RWPE1 (cell line): ENCODE measurements around the gene BARHL2.

Experiments used
- CTCF ChIA-PET: fragments of 350-600 bp; sonication (Branson Sonifier 250); formaldehyde crosslinking; extraction: SDS; loops from one replicate; lab custom pipeline; 2021; lab: Yijun Ruan, JAX
- POLR2A ChIA-PET: fragments of 400-600 bp; formaldehyde crosslinking; extraction: SDS; loops from one replicate; lab custom pipeline; 2020; ENCODE audit warnings: antibody characterized with exemption; ENCODE audit not compliant: low non-redundant PET; lab: Yijun Ruan, JAX
- DNase-seq: peaks from one replicate; pipeline ENCODE4 v3.0.0; 2012; ENCODE audit warnings: low spot score
- H3K27ac ChIP-seq: fragments of 450-650 bp; 2 replicates; pipeline ENCODE4 v1.5.1; 2017
- TF ChIP-seq, protein P1 (sequence below): fragments of 450-650 bp; conservative IDR thresholded peaks from 2 replicates; pipeline ENCODE4 v1.5.1; 2017; ENCODE audit warnings: low read depth, mild to moderate bottlenecking

The BARHL2 gene

DNA sequence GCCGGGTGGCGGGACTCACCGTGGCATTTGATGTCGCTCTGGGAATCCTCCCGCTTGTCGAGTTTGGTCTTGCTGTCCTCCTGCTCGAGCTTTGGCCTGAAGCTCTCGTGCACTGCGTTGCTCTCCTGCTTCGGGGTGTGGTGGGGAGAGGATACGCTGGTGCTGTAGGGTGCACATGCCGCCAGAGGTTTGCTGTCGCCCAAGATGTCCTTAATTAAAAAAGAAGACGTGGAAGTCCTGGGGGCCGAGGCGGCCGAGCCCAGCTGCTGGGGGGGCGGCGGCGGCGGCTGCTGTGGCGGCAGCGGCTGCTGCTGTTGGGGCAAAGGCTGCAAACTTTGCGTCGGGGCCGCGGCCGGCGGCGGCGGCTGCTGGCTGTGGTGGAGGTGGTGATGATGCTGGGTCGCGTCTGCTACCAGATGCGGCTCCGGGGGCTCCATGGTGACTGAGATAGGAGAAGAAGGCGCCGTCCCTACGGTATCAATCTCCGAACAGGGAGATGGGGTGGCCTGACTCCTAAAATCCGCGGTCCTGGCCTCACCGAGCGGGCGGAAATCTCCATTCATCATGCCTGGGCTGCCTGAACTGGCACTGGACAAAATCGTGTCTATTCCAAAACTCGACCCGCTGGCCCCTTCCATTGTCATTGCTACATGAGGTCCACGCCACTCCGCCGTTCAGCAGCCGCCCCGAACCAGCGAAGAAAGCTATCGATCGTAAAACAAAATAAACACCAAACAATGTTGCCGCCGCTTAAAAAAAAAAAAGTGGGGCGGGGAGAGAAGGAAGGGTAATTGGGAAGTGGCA lies at the start of gene BARHL2:
TSS of gene BARHL2 (minus strand) at position 751 of the 804 bp plus-strand sequence. CDS start at position 644, 107 bp downstream.
- TF ChIP-seq, protein P1, sequence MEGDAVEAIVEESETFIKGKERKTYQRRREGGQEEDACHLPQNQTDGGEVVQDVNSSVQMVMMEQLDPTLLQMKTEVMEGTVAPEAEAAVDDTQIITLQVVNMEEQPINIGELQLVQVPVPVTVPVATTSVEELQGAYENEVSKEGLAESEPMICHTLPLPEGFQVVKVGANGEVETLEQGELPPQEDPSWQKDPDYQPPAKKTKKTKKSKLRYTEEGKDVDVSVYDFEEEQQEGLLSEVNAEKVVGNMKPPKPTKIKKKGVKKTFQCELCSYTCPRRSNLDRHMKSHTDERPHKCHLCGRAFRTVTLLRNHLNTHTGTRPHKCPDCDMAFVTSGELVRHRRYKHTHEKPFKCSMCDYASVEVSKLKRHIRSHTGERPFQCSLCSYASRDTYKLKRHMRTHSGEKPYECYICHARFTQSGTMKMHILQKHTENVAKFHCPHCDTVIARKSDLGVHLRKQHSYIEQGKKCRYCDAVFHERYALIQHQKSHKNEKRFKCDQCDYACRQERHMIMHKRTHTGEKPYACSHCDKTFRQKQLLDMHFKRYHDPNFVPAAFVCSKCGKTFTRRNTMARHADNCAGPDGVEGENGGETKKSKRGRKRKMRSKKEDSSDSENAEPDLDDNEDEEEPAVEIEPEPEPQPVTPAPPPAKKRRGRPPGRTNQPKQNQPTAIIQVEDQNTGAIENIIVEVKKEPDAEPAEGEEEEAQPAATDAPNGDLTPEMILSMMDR, result no peak
- ChIA-PET CTCF (interaction anchor here (0.6 kb wide), 3 partner anchors 271 to 1029 kb away, joined by 3 to 5 read pairs (median 4); no protein-coding TSS in a partner anchor), POLR2A (no interaction called here)
- DNase-seq, result no peak
- H3K27ac ChIP-seq, result no peak within 1 kb of the TSS

DNA sequence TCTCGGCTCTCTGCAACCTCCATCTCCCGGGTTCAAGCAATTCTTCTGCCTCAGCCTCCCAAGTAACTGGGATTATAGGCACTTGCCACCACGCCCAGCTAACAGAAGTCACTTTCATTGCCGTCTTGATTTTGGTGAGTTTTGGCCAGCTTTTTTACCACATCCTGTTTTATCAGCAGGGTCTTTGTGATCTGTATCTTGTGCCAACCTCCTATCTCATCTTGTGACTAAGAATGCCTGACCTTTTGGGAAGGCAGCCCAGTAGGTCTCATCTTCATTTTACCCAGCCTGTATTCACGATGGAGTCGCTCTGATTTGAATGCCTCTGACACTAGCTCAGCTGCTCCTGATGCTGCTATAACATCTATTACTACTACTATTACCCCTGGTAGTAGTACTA lies 46.8 kb upstream of the BARHL2 start:
- POLR2A ChIA-PET, result no interaction called here
- no peak overlapping the region for H3K27ac ChIP-seq
- TF ChIP-seq, protein P1, result no peak
- no peak for DNase-seq
- CTCF ChIA-PET, result no interaction called here

DNA sequence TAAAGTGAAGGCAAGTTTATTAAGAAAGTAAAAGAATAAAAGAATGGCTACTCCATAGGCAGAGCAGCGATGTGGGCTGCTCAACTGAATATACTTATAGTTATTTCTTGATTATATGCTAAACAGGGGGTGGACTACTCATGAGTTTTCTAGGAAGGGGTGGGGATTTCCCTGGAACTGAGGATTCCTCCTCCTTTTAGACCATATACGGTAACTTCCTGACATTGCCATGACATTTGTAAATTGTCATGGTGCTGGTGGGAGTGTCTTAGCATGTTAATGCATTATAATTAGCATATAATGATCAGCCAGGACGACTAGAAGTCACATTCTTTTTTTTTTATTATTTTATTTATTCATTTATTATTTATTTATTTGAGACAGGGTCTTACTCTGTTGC lies 46.4 kb upstream of the BARHL2 start:
- ChIA-PET POLR2A (no interaction called here), CTCF (no interaction called here)
- TF ChIP-seq, protein P1, result no peak
- DNase-seq, result no peak
- H3K27ac ChIP-seq, result no peak overlapping the region

DNA sequence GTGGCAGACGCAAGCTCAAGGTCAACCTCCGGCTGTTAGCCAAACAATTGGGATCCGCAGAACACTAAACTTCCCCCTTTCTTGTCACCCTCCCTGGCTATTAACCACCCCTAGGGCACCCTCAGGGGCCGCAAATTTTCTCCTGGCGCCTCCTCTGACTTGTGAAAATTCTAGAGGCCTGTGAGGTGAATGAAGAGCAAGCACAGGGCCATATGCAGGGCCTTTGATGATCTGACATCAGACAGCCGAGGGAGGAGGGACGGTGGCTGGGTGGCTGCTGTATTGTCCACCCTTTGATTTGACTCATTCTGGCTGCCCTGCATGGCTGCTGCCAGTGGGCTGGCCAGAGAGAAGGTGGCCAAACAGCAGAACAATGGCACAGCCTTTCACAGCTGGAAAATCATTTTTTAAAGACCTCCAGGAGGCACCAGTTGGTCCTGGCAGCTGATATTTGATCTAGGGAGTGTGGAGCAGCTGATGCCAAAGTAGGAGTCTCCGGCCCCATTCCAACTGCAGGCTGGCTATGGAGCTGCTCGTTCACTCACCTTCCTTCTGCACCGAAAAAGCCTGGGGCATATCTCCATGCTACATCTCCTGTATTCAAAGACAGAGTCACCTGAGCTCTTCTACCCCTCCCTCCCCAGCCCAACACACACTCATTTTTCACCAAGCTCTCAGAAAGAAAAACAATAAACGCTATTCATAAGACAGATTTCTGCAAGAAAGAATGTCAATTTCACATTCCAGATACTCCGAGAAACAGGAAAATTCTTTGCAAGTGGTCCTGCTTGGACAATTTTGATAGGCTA lies 44.9 kb upstream of the BARHL2 start:
- DNase-seq, result no peak
- H3K27ac ChIP-seq, result no peak overlapping the region
- TF ChIP-seq, protein P1, result no peak
- POLR2A ChIA-PET, result no interaction called here
- CTCF ChIA-PET, result no interaction called here

DNA sequence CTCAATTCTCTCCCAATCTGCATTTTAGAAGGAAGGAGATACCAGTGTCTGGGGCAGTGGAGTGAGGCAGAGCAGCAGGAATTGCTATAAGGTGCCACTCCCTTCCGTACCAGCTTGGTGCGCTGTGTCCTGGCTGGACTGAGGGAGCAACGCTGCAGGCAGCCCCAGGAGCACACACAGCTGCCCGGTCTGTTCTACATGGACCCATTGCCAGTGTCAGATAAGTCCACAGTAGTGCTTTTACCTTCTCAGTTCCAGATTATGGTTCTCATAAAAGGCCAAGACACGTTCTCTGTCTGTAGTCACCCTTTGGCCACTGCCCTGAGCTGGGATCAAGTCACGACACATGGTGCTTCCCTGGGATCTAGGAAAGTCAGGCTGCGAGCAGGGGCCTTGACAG lies 44.1 kb upstream of the BARHL2 start:
- H3K27ac ChIP-seq, result no peak overlapping the region
- no peak for DNase-seq
- TF ChIP-seq, protein P1, result no peak
- ChIA-PET CTCF (no interaction called here), POLR2A (no interaction called here)

DNA sequence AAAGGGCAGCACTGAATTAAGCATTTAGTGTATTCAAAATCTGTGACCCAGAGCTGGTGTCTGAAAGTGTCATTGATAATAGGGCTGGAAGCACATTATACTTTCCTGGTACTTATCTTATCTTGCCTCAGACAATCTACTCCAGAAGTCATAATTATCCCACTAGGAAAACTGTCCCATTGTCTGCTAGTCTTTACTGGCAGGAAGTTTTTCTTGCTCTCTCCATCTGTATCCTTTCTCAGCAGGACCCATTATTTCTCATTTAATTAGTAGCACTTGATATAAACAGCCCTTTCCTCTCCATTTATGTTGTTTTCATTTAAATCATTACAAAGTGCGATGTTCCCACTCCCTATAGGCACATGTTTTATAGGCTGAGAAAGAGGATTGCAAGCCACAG lies 36.5 kb upstream of the BARHL2 start:
- DNase-seq, result no peak
- no peak overlapping the region for H3K27ac ChIP-seq
- POLR2A ChIA-PET, result no interaction called here
- CTCF ChIA-PET, result no interaction called here
- TF ChIP-seq, protein P1, result no peak
